Breast epithelium (tissue), 4 donors: Measurements from ENCODE around the gene DMD. TPM values are rescaled to one million over a fixed set of nuclear protein-coding genes. Genes with fewer than 3 reads are reported as not detected.

Source experiments
- DNase-seq, 2 donors: peaks; one replicate each; pipeline ENCODE4 v3.0.0-alpha.2; 2019; ENCODE audit warnings: low spot score in 2 of 2
- H3K27ac ChIP-seq, 2 donors: fragments of 200-600 bp; sonication (generic) in 1 of 2; one replicate each; pipeline ENCODE4 v1.5.1; 2016 to 2019; ENCODE audit warnings: mild to moderate bottlenecking in 1 of 2
- H3K27me3 ChIP-seq, 2 donors: fragments of 200-600 bp; sonication (generic) in 1 of 2; one replicate each; pipeline versions ENCODE4 v1.5.1 to v1.6.0; 2017 to 2019; ENCODE audit warnings: control low read depth in 1 of 2, mild to moderate bottlenecking in 1 of 2
- H3K36me3 ChIP-seq: fragments of 200-600 bp; one replicate; pipeline ENCODE4 v1.5.1; 2019
- H3K4me1 ChIP-seq, 2 donors: fragments of 200-600 bp; sonication (generic); one replicate each; pipeline ENCODE4 v1.5.1; 2016 to 2019; ENCODE audit warnings: control low read depth in 1 of 2
- H3K4me3 ChIP-seq, 3 donors: fragments of 200-600 bp; sonication (generic); 1 replicate in 2 of 3; 2 replicates in 1 of 3; pipeline ENCODE4 v1.5.1; 2016 to 2019; ENCODE audit warnings: mild to moderate bottlenecking in 3 of 3, moderate library complexity in 2 of 3
- H3K9me3 ChIP-seq, 2 donors: fragments of 200-600 bp; sonication (generic) in 1 of 2; one replicate each; pipeline ENCODE4 v1.5.1; 2016 to 2019; ENCODE audit warnings: control low read depth in 1 of 2
- POLR2A ChIP-seq: fragments of 450-650 bp; IDR thresholded peaks from one replicate; pipeline ENCODE4 v1.6.1; 2016; ENCODE audit warnings: antibody characterized with exemption, mild to moderate bottlenecking, moderate library complexity
- POLR2AphosphoS5 ChIP-seq, 3 donors: sonication (generic); formaldehyde crosslinking; IDR thresholded peaks; one replicate each; pipeline ENCODE4 v1.6.1; 2017; ENCODE audit warnings: antibody characterized with exemption in 3 of 3
- intact Hi-C: fragments of 100-400 bp; cut with DNase I; formaldehyde crosslinking; loops from one replicate; pipeline ENCODE4 v1.15.1; 2023; ENCODE audit warnings: low total_unique reads
- total RNA-seq, 3 donors: library from RNA; depleted of rRNA; stranded (reverse); fragments of >200 nt; gene quantifications; one replicate each; pipeline ENCODE4 v1.1.0, GENCODE V29; 2016
- TF ChIP-seq, protein P1 (sequence below), 3 donors: fragments of 450-650 bp; IDR thresholded peaks; one replicate each; pipeline ENCODE4 v1.5.1; 2016 to 2017; ENCODE audit warnings: antibody characterized with exemption in 3 of 3, mild to moderate bottlenecking in 3 of 3, moderate library complexity in 3 of 3

The DMD gene
- total RNA-seq, 3 donors from 2014 or later: 57.0 to 135 (median 65.2) TPM

DNA sequence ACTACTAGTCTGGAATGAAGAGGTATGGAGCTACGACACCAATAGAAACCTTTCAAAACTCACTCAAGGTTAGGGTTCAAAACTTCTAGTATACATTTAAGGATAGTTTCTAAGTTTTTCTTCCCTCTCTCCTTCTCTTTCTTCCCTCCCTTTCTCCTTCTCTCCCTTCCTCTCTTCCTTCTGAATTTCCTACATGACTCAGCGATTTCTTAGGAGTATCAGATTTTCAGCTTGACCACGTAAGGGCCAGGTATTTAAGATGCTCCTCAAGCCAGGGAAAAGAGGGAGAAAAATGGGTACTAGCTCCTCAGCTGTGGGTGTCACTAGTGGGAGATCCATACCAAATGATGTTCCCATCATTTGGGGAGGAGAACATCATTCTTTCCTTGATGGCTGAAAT is 2083.6 kb downstream of the DMD start:
- intact Hi-C loops: no loop called here

GRCh38 chrX:31126205-31126604 is 2085.1 kb downstream of the DMD start:
- no peak overlapping the region for H3K27ac ChIP-seq
- TF ChIP-seq POLR2A (no peak), POLR2AphosphoS5 (IDR thresholded peaks at IDR 0.05) (no peak)
- TF ChIP-seq, protein P1, sequence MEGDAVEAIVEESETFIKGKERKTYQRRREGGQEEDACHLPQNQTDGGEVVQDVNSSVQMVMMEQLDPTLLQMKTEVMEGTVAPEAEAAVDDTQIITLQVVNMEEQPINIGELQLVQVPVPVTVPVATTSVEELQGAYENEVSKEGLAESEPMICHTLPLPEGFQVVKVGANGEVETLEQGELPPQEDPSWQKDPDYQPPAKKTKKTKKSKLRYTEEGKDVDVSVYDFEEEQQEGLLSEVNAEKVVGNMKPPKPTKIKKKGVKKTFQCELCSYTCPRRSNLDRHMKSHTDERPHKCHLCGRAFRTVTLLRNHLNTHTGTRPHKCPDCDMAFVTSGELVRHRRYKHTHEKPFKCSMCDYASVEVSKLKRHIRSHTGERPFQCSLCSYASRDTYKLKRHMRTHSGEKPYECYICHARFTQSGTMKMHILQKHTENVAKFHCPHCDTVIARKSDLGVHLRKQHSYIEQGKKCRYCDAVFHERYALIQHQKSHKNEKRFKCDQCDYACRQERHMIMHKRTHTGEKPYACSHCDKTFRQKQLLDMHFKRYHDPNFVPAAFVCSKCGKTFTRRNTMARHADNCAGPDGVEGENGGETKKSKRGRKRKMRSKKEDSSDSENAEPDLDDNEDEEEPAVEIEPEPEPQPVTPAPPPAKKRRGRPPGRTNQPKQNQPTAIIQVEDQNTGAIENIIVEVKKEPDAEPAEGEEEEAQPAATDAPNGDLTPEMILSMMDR (IDR thresholded peaks at IDR 0.05): no peak
- intact Hi-C loops: no loop called here
- DNase-seq: no peak
- H3K4me3 ChIP-seq: no peak overlapping the region
- no peaks in the 10 kb centered on the region for H3K36me3 ChIP-seq
- peaks cover 0 to 4% of the 10 kb centered on the region in 2 donors for H3K4me1 ChIP-seq
- no peaks in the 10 kb centered on the region for H3K9me3 ChIP-seq
- H3K27me3 ChIP-seq: peaks cover 0 to 8% of the 10 kb centered on the region in 2 donors

More for the DNA sequence above, 2083.6 kb downstream of the DMD start:
- H3K4me1 ChIP-seq: peaks cover 0 to 4% of the 10 kb centered on the region in 2 donors
- no peaks in the 10 kb centered on the region for H3K36me3 ChIP-seq
- no peak for DNase-seq
- H3K4me3 ChIP-seq: no peak overlapping the region
- H3K27me3 ChIP-seq: peaks cover 0 to 8% of the 10 kb centered on the region in 2 donors
- no peaks in the 10 kb centered on the region for H3K9me3 ChIP-seq
- H3K27ac ChIP-seq: no peak overlapping the region
- TF ChIP-seq POLR2A: no peak

DNA sequence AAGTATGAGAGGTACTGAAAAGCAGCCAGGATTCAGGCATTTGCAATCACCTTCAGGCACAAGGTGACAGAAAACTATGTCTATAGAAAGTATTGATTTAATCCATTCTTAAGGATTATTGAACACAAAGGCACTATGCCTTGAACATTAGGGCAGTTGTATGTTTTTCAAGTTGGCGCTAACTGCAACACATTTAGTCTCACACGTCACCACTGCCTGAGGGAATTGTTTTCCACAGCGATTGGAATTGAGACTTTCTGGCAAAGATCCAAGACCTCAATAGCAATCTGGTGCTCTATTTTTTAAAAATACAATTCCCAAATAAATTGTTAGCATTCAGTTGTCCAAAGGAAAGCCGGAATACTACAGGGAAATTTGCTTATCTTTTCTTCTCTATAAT is 2086.8 kb downstream of the DMD start:
- Histone ChIP-seq H3K27me3 (peaks cover 0 to 8% of the 10 kb centered on the region in 2 donors), H3K27ac (no peak overlapping the region), H3K4me1 (peaks cover 0 to 4% of the 10 kb centered on the region in 2 donors), H3K4me3 (no peak overlapping the region), H3K36me3 (no peaks in the 10 kb centered on the region), H3K9me3 (no peaks in the 10 kb centered on the region)
- TF ChIP-seq POLR2A (no peak), POLR2AphosphoS5 (IDR thresholded peaks at IDR 0.05) (no peak)
- TF ChIP-seq, protein P1 (IDR thresholded peaks at IDR 0.05): no peak
- no peak for DNase-seq
- intact Hi-C loops: no loop called here

DNA sequence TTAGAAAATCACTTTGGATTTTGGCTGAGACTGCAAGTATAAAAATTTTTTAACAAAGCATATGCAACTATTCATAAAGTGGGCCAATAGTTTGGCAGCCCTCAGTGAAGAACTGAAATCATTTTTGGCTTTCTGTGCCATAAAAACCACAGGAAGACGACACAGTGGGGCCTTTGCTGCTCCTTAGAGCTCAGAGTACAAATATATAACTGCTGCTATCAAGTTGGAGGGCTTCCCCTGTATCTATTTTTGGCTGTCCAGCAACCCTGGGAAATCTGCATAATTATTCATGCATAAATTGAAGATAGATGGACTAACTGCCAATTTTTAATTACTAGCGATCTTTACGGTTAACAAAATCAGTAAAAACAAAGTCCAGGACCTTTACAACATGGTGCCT is 2088.0 kb downstream of the DMD start:
- no peaks in the 10 kb centered on the region for H3K9me3 ChIP-seq
- no peak overlapping the region for H3K27ac ChIP-seq
- DNase-seq: no peak
- H3K4me1 ChIP-seq: peaks cover 0 to 4% of the 10 kb centered on the region in 2 donors
- intact Hi-C loops: no loop called here
- H3K4me3 ChIP-seq: no peak overlapping the region
- TF ChIP-seq, protein P1 (IDR thresholded peaks at IDR 0.05): no peak
- TF ChIP-seq POLR2A: no peak
- no peak for TF ChIP-seq POLR2AphosphoS5 (IDR thresholded peaks at IDR 0.05)
- H3K27me3 ChIP-seq: peaks cover 0 to 8% of the 10 kb centered on the region in 2 donors
- H3K36me3 ChIP-seq: no peaks in the 10 kb centered on the region

GRCh38 chrX:31117266-31117665 is 2094.1 kb downstream of the DMD start:
- TF ChIP-seq, protein P1 (IDR thresholded peaks at IDR 0.05): no peak
- no peak for TF ChIP-seq POLR2AphosphoS5 (IDR thresholded peaks at IDR 0.05)
- TF ChIP-seq POLR2A: no peak
- Histone ChIP-seq H3K27ac (no peak overlapping the region), H3K4me3 (no peak overlapping the region), H3K36me3 (no peaks in the 10 kb centered on the region), H3K9me3 (no peaks in the 10 kb centered on the region), H3K27me3 (peaks cover 0 to 6% of the 10 kb centered on the region in 2 donors), H3K4me1 (no peaks in the 10 kb centered on the region)
- intact Hi-C loops: no loop called here
- no peak for DNase-seq

GRCh38 chrX:31115398-31115797 is 2096.0 kb downstream of the DMD start:
- Histone ChIP-seq H3K4me1 (no peaks in the 10 kb centered on the region), H3K4me3 (no peak overlapping the region), H3K27ac (no peak overlapping the region), H3K27me3 (peaks cover 0 to 6% of the 10 kb centered on the region in 2 donors), H3K36me3 (no peaks in the 10 kb centered on the region), H3K9me3 (no peaks in the 10 kb centered on the region)
- TF ChIP-seq, protein P1 (IDR thresholded peaks at IDR 0.05): no peak
- TF ChIP-seq POLR2A (no peak), POLR2AphosphoS5 (IDR thresholded peaks at IDR 0.05) (no peak)
- intact Hi-C loops: no loop called here
- no peak for DNase-seq
